ENCODE results near the gene ERP29. TPM values are rescaled to one million over a fixed set of nuclear protein-coding genes. Genes with fewer than 3 reads are reported as not detected.
"Not testable (repeated sequence)": the region's sequence is repeated elsewhere in the genome, so short reads cannot be mapped to it uniquely, and the experiment has no call there.

Gene ERP29
- total and polyA plus RNA-seq, 9 donors = 28.1 to 169 (median 71.4) TPM

- H3K27me3 ChIP-seq = no peaks in the 10 kb centered on the region
- no peak overlapping the region for H3K27ac ChIP-seq
- no peaks in the 10 kb centered on the region for H3K4me1 ChIP-seq (ENCODE audit: insufficient read depth)
- no peak for DNase-seq
- no peak for TF ChIP-seq EP300 (IDR thresholded peaks at IDR 0.05)
- TF ChIP-seq POLR2A (IDR thresholded peaks at IDR 0.05) = no peak
- TF ChIP-seq CTCF (IDR thresholded peaks at IDR 0.05) = no peak
- no peaks in the 10 kb centered on the region for H3K9me3 ChIP-seq
- no peaks in the 10 kb centered on the region for H3K36me3 ChIP-seq
- 85 to 90% (median 89%) methylated on average over 5 of the region's 5 CpGs for WGBS, 3 donors
- H3K4me3 ChIP-seq = no peak overlapping the region
- intact Hi-C loops (cut with DNase I) = no loop called here
These were observed 19.1 kb downstream of the ERP29 start for GRCh38 chr12:112032292-112032691.

DNA sequence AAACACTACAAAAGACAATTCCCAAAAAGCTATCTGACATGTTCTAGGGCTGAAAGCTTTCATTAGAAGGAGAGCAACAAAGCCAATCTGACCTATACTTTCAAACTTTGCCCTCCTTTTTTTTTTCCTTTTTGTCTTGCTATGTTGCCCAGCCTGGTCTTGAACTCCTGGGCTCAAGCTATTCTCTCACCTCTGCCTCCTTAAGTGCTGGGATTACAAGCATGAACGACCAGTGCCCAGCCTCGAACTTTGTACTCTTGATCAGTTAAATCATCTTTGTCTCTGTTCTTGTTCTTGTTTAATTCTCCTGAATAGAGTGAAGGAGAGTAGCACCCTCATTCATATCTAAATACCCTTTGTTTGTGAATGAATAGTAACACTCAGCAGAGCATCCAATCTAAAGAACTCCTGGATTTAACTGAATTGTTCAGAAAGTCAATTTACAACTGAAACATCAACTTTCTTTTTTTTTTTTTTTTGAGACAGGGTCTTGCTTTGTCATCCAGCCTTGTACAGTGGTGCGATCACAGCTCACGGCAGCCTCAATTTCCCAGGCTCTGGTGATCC is 22.1 kb downstream of the ERP29 start:
- H3K9me3 ChIP-seq = no peaks in the 10 kb centered on the region
- H3K36me3 ChIP-seq = no peaks in the 10 kb centered on the region
- no peaks in the 10 kb centered on the region for H3K4me1 ChIP-seq (ENCODE audit: insufficient read depth)
- DNase-seq = no peak
- H3K27me3 ChIP-seq = no peaks in the 10 kb centered on the region
- H3K4me3 ChIP-seq = no peak overlapping the region
- TF ChIP-seq POLR2A (IDR thresholded peaks at IDR 0.05) (no peak), CTCF (IDR thresholded peaks at IDR 0.05) (no peak), EP300 (IDR thresholded peaks at IDR 0.05) (no peak)
- no peak overlapping the region for H3K27ac ChIP-seq
- 82 to 87% (median 86%) methylated on average over 4 of the region's 4 CpGs for WGBS, 3 donors
- intact Hi-C loops (cut with DNase I) = no loop called here

GRCh38 chr12:112036614-112037013 is 23.4 kb downstream of the ERP29 start:
- intact Hi-C loops (cut with DNase I); H3K4me1 ChIP-seq (ENCODE audit: insufficient read depth); H3K27ac ChIP-seq; DNase-seq; H3K4me3 ChIP-seq; H3K9me3 ChIP-seq; H3K36me3 ChIP-seq; H3K27me3 ChIP-seq: not testable (repeated sequence)
- whole genome bisulfite sequencing, 3 donors = 93 to 95% (median 93%) methylated on average over 12 of the region's 12 CpGs

GRCh38 chr12:112046003-112046402 is 32.8 kb downstream of the ERP29 start:
- intact Hi-C loops (cut with DNase I) = no loop called here
- Histone ChIP-seq H3K27ac (no peak overlapping the region), H3K36me3 (no peaks in the 10 kb centered on the region), H3K4me1 (ENCODE audit: insufficient read depth) (no peaks in the 10 kb centered on the region), H3K9me3 (no peaks in the 10 kb centered on the region), H3K27me3 (no peaks in the 10 kb centered on the region), H3K4me3 (no peak overlapping the region)
- DNase-seq = no peak
- 47 to 52% (median 51%) methylated on average over 4 of the region's 4 CpGs for WGBS, 3 donors
- TF ChIP-seq POLR2A (IDR thresholded peaks at IDR 0.05) (no peak), EP300 (IDR thresholded peaks at IDR 0.05) (no peak), CTCF (IDR thresholded peaks at IDR 0.05) (no peak)

DNA sequence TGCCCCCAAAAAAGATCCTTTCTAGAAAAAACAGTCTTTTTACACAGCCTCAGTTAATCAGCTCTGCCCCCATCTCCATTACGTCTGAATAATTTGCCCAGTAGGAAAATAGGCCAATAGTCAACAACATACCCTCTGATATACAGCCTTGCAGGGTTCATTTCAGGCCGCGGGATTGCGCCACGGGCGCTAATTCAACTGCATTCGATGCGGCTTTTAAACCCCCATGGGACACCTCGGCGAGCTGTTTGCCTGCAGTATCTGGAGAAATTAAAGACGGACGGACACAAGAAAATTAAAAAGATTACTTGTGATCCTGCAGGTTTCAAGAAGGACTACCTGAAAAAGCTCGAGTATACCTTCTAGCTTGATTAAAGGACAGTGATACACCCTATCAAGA is 36.1 kb downstream of the ERP29 start:
- WGBS, 3 donors = 95% methylated on average over 13 of the region's 13 CpGs
- intact Hi-C loops (cut with DNase I) = no loop called here
- H3K27me3 ChIP-seq = no peaks in the 10 kb centered on the region
- no peak overlapping the region for H3K4me3 ChIP-seq
- TF ChIP-seq POLR2A (IDR thresholded peaks at IDR 0.05) = no peak
- no peak for TF ChIP-seq CTCF (IDR thresholded peaks at IDR 0.05)
- TF ChIP-seq EP300 (IDR thresholded peaks at IDR 0.05) = no peak
- no peak for DNase-seq
- no peaks in the 10 kb centered on the region for H3K4me1 ChIP-seq (ENCODE audit: insufficient read depth)
- no peaks in the 10 kb centered on the region for H3K9me3 ChIP-seq
- no peak overlapping the region for H3K27ac ChIP-seq
- no peaks in the 10 kb centered on the region for H3K36me3 ChIP-seq
